B cell (primary cell): ENCODE results near the gene SYCP2.

Experiments used
- CTCF ChIP-seq: fragments of 200-600 bp; IDR thresholded peaks from one replicate; pipeline ENCODE4 v1.8.0; 2022; ENCODE audit warnings: antibody characterized with exemption, mild to moderate bottlenecking
- EZH2 ChIP-seq: IDR thresholded peaks from 2 replicates; pipeline ENCODE4 v1.6.1; 2012; ENCODE audit warnings: borderline replicate concordance, low read depth, mild to moderate bottlenecking, moderate library complexity, low read length; ENCODE audit not compliant: insufficient read depth, poor library complexity, severe bottlenecking

GRCh38 chr20:59939879-59940128, 6.4 kb upstream of the SYCP2 start:
- no peak for TF ChIP-seq CTCF
- no peak for TF ChIP-seq EZH2
